ENCODE measurements around the gene WDR18.

WDR18 gene

DNA sequence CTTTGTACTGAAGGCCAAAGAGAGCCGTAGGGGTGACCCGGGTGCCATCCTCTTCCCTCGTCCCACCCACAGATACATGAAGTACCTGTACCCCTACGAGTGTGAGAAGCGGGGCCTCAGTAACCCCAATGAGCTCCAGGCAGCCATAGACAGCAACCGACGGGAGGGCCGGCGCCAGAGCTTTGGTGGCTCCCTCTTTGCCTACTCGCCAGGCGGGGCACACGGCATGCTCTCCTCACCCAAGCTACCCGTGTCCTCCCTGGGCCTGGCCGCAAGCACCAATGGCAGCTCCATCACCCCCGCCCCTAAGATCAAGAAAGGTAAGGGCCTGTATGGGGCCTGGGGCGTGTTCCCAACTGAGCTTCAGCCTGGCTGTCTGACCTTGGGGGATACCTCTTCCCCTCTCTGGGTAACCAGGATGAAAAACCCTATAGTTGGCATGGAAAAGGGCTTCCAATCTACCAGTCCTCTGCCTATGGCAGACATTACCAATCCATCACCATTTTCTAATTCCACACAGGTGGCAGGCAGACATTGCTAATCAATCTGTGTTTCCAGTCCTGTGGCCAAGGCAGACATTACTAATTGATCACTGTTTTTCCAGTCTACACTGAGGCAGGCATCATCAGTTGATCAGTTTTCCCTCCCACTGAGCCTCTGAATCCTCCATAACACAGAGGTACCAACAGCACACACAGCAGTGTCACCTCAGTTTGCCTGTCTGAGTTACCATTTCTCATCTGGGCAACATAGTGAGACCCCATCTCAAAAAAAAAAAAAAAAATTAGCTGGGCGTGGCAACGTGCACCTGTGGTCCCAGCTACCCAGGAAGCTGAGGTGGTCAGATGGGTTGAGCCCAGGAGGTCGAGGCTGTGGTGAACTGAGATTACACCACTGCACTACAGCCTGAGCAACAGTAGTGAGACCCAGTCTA, 19.1 kb upstream of the WDR18 start:
- no peak for DNase-seq (ENCODE audit: low spot score)

DNA sequence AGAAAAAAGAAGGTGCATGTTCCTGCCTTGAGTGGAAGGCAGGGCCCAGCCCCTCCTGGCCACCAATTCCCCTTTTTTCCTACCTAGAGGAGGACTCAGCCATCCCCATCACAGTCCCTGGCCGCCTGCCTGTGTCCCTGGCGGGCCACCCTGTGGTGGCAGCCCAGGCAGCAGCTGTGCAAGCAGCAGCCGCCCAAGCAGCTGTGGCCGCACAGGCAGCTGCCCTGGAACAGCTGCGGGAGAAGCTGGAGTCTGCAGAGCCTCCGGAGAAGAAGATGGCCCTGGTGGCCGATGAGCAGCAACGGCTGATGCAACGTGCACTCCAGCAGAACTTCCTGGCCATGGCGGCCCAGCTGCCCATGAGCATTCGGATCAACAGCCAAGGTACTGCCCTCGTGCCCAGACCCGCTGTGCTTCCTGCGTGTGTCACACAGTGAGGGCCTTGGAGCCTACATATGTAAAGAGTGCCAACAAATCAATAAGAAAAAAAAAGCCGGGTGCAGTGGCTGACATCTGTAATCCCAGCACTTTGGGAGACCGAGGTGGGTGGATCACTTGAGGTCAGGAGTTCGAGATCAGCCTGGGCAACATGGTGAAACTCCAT, 17.6 kb upstream of the WDR18 start:
- DNase-seq (ENCODE audit: low spot score) = no peak

- DNase-seq (ENCODE audit: low spot score) = no peak
These were observed 13.4 kb upstream of the WDR18 start for GRCh38 chr19:970695-971094.

GRCh38 chr19:971795-972194, 12.3 kb upstream of the WDR18 start:
- no peak for DNase-seq (ENCODE audit: low spot score)

DNA sequence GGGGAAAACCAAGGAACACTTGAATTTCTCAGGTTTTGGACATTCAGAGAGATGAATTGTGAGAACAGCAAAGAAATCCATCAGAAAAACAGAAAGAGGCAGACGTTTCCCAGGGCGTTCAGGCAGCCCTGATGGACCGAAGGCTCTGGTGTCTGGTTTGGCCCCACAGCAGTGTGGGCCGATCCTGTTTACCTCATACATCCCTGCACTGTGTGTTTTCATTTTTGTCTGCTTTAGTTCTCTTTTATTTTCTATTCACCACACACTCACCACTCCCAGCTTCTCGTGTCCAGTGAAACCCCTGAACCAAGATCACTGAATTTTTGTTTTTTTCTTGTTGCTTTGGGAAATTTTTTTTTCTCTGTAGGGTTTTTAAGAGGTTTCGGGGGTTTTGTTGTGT, 11.9 kb upstream of the WDR18 start:
- DNase-seq (ENCODE audit: low spot score) = no peak

- DNase-seq (ENCODE audit: low spot score) = no peak
These were observed 10.2 kb upstream of the WDR18 start for GRCh38 chr19:973726-974563.

DNA sequence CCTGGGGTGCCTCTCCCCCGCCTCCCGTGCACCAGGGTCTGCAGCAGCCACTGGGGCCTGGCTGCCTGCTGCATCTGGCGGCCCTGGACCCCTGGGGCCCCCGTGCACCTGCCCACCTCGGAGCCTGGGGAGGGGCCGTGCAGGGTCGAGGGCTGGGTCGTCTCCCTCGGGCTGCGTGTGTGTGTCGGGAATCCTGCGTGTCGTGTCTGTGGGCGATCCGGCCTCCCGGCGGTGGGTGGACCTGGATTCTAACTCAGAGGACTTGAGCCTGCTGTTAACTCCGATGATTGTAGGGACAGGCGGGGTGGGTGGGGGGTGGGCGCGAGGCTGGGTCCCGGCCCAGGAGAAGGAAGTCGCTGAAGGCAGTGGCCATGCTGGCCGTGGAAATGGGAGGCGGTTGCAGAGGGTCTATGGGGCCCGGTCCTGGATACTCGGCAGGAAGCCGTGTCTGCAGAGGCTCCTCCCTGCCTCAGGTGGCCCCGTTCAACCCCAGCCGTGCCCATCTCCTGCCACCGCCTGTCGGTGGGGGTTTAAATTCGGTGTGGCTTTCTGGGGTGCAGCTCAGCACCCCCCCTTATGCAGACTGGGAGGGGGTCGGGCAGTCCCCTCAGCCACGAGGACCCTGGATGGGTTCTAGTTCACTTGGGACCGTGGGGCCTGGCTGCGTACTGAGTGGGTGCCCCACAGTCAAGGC, 9.4 kb upstream of the WDR18 start:
- DNase-seq (ENCODE audit: low spot score) = no peak

GRCh38 chr19:976476-976875, 7.7 kb upstream of the WDR18 start:
- DNase-seq (ENCODE audit: low spot score) = no peak

- no peak for DNase-seq (ENCODE audit: low spot score)
These were observed 7.1 kb upstream of the WDR18 start for GRCh38 chr19:977058-977464.

- DNase-seq (ENCODE audit: low spot score) = no peak
These were observed 4.8 kb upstream of the WDR18 start for GRCh38 chr19:979318-979741.

DNA sequence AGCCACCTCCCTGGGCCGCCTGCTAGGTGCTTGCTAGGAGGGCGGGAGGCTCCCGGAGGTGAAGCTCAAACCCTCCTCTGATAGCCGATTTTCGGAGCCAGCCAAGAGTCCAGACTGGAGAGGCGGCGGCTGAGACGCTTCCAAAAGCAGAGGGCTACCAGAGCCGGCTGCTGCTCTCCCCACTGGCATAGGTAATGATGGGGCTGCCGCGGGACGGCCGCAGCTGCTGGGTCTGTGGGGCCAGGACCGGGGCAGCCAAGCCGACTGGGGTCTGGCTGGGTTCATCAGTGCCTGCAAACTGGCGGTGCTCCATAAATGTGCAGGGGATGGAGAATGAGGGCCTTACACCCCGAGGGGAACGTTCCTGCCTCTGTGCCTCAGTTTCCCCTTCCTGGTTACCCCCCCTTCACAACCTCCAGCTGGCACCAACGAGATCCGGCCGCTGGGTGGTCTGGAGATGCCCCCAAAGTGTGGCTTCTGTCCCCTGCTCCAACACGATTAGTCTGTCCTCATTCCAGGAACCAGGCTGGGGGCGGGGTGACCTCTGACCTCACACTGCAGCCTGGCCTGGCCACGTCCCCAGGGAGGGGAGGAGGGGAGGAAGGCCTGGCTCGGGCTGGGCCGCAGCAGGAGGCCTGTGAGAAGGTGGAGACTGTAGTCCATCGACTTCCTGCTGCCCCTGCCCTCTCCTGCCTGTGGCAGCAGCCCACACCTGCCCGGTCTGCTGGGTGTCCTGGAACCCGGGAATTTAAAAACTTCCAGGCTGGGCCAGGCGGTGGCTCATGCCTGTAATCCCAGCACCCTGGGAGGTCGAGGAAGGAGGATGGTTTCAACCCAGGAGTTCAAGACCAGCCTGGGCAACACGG, 3.8 kb upstream of the WDR18 start:
- DNase-seq (ENCODE audit: low spot score) = no peak

- peak; percentile 79 for DNase-seq (ENCODE audit: low spot score)
These were observed 1.5 kb upstream of the WDR18 start for GRCh38 chr19:982567-983170.

DNA sequence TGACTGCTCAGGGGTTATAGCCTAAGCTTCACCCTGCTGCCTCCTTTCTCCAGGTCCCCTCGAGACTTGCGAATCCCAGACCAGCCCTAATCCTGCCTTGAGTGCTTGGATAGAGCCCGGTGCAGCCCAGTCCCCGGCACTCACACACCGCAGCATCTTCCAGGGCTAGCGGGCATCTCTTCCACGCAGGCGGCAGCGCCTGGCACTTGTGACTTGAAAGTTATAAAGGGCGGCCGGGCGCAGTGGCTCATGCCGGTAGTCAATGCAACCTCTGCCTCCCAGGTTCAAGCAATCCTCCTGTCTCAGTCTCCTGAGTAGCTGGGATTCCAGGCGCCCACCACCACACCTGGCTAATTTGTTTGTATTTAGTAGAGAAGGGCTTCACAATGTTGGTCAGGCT, 1.9 kb downstream of the WDR18 start:
- no peak for DNase-seq (ENCODE audit: low spot score)

GRCh38 chr19:988081-988480, 3.9 kb downstream of the WDR18 start:
- DNase-seq (ENCODE audit: low spot score) = no peak

GRCh38 chr19:988510-988909, 4.4 kb downstream of the WDR18 start:
- no peak for DNase-seq (ENCODE audit: low spot score)

GRCh38 chr19:989381-990081, 5.4 kb downstream of the WDR18 start:
- no peak for DNase-seq (ENCODE audit: low spot score)

- no peak for DNase-seq (ENCODE audit: low spot score)
These were observed 6.0 kb downstream of the WDR18 start for GRCh38 chr19:990119-990571.

DNA sequence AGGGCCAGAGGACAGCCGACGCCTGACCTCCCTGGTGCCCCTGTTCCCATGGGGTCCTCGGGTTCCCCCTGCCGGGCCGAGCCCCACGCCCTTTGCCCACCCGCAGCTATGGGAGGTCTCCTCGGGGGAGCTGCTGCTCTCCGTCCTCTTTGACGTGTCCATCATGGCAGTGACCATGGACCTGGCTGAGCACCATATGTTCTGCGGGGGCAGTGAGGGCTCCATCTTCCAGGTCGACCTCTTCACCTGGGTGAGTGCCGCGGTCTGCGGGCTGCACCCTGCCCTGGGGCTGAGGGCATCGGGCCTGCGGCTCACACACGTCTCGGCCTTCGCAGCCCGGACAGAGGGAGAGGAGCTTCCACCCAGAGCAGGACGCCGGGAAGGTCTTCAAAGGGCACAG, 6.6 kb downstream of the WDR18 start:
- DNase-seq (ENCODE audit: low spot score) = no peak

GRCh38 chr19:991174-991931, 7.2 kb downstream of the WDR18 start:
- no peak for DNase-seq (ENCODE audit: low spot score)
